K562 (cell line): ENCODE data around the gene NDUFAF2.

Source experiments
- C11orf30 ChIP-seq: fragments of 450-650 bp; IDR thresholded peaks from 2 replicates; pipeline ENCODE4 v1.6.1; 2016; ENCODE audit warnings: low read depth, mild to moderate bottlenecking
- CTCF ChIP-seq, 3 experiments: IDR thresholded peaks in 2 of 3; conservative IDR thresholded peaks in 1 of 3; 2 replicates each; pipeline ENCODE4 v1.5.1; 2011 to 2012; ENCODE audit warnings: low read length in 3 of 3, mild to moderate bottlenecking in 3 of 3, control low read depth in 2 of 3, improper control_type of control experiment in 1 of 3, inconsistent platforms in 1 of 3, low read depth in 1 of 3, mixed read lengths in 1 of 3, moderate library complexity in 1 of 3; ENCODE audit not compliant: insufficient read depth in 2 of 3
- ETV6 ChIP-seq, 3 experiments: fragments of 150-350 bp in 1 of 3; sonication (generic) in 1 of 3; formaldehyde crosslinking in 1 of 3; IDR thresholded peaks; 2 replicates each; pipeline versions ENCODE4 v1.6.1 to v1.8.0; 2014 to 2022; ENCODE audit warnings: borderline replicate concordance in 2 of 3, low read depth in 2 of 3, antibody characterized with exemption in 1 of 3, low read length in 1 of 3, mild to moderate bottlenecking in 1 of 3, missing genetic modification reagents in 1 of 3
- EZH2 ChIP-seq: IDR thresholded peaks from 2 replicates; pipeline ENCODE4 v1.6.1; 2012; ENCODE audit warnings: low read depth, mild to moderate bottlenecking, inconsistent platforms, low read length, borderline replicate concordance
- GABPB1 ChIP-seq: sonication (generic); formaldehyde crosslinking; IDR thresholded peaks from 2 replicates; pipeline ENCODE4 v1.8.0; 2022; ENCODE audit warnings: mild to moderate bottlenecking, missing genetic modification reagents
- GTF2F1 ChIP-seq: IDR thresholded peaks from 2 replicates; pipeline ENCODE4 v1.6.1; 2011; ENCODE audit warnings: low read depth, low read length, improper control_type of control experiment
- KHSRP ChIP-seq: fragments of 450-650 bp; IDR thresholded peaks from 2 replicates; pipeline ENCODE4 v1.6.1; 2017
- POLR2AphosphoS5 ChIP-seq: IDR thresholded peaks from 2 replicates; pipeline ENCODE4 v1.6.1; 2011; ENCODE audit warnings: mild to moderate bottlenecking, low read depth, low read length, moderate library complexity; ENCODE audit not compliant: control insufficient read depth, insufficient read depth
- PRDM10 ChIP-seq: fragments of 450-650 bp; IDR thresholded peaks from 2 replicates; pipeline ENCODE4 v1.6.1; 2018; ENCODE audit not compliant: partially characterized antibody
- SAP30 ChIP-seq: fragments of 200-600 bp; sonication (generic); IDR thresholded peaks from 2 replicates; pipeline ENCODE4 v1.6.1; 2012; ENCODE audit warnings: borderline replicate concordance, low read depth, mild to moderate bottlenecking, moderate library complexity, low read length, control low read depth, inconsistent platforms; ENCODE audit not compliant: insufficient read depth, poor library complexity, severe bottlenecking
- TRIM24 ChIP-seq, 2 experiments: fragments of 450-650 bp; IDR thresholded peaks; 2 replicates each; pipeline ENCODE4 v1.6.1; 2016
- XRCC5 ChIP-seq: fragments of 200-400 bp; formaldehyde crosslinking; IDR thresholded peaks from 2 replicates; pipeline ENCODE4 v1.6.1; 2017; ENCODE audit warnings: low read depth, mild to moderate bottlenecking, low read length
- ZC3H4 ChIP-seq: sonication (generic); formaldehyde crosslinking; IDR thresholded peaks from 2 replicates; pipeline ENCODE4 v1.9.0; 2021; ENCODE audit warnings: missing genetic modification reagents, borderline replicate concordance

DNA sequence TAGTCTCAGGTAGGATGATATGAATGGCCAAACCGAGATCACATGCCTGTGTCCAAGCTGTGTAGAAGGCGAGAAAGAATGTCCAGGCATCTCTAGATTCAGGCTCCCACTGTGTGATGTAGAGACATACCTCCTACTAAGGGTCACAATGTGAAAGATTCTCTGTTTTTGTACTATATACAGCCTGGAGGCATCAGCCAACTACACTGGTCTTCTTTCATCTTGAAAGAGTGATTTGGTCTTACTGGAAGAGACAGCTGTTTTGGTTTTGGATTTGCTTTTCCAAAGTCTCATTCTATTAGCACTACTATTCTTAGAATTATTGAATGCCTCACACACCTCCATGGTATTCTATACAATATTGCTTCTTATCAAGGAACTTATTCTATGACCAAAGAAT, 26.5 kb upstream of the NDUFAF2 start:
- no peak for TF ChIP-seq CTCF (IDR thresholded peaks at IDR 0.05 in 2 of 3, conservative IDR thresholded peaks at IDR 0.05 in 1 of 3; ENCODE audit: insufficient read depth in 2 of 3, low read depth in 1 of 3, low read length in 3 of 3)
- TF ChIP-seq XRCC5, result no peak
- TF ChIP-seq POLR2AphosphoS5, result no peak
- no peak for TF ChIP-seq GABPB1 (CRISPR knock-in tag)
- TF ChIP-seq C11orf30, result no peak
- no peak for TF ChIP-seq ETV6 (IDR thresholded peaks at IDR 0.05; ENCODE audit: borderline replicate concordance in 1 of 2, low read depth in 2 of 2, low read length in 1 of 2)
- no peak for TF ChIP-seq ETV6 (CRISPR knock-in tag; IDR thresholded peaks at IDR 0.05; ENCODE audit: borderline replicate concordance)
- TF ChIP-seq PRDM10, result no peak
- TF ChIP-seq ZC3H4 (CRISPR knock-in tag), result no peak
- no peak for TF ChIP-seq KHSRP
- no peak for TF ChIP-seq EZH2
- no peak for TF ChIP-seq GTF2F1
- no peak for TF ChIP-seq SAP30
- TF ChIP-seq TRIM24 (IDR thresholded peaks at IDR 0.05), result no peak
